Activated CD8-positive, alpha-beta memory T cell treated with anti-CD3 and anti-CD28 coated beads, Interleukin-2, amount 10 ng/mL, durations not matched to agents 7 days and 5 days (primary cell): ENCODE data around the gene CHRNA4. TPM values are rescaled to one million over a fixed set of nuclear protein-coding genes. Genes with fewer than 3 reads are reported as not detected.

ENCODE experiments used
- ATAC-seq: fragments of 150-1000 bp; cut with Tn5 transposase; one replicate; pipeline ENCODE4 v1.10.0; 2021; ENCODE audit warnings: moderate library complexity
- CTCF ChIA-PET: fragments of 350-600 bp; sonication (Branson Sonifier 250); formaldehyde crosslinking; loops from one replicate; lab custom pipeline; 2021; ENCODE audit warnings: antibody characterized with exemption; lab: Charles Lee
- DNase-seq: peaks from one replicate; pipeline ENCODE4 v3.0.0-alpha.2; 2020
- H3K27ac Mint-ChIP-seq: one replicate; pipeline ENCODE4 v1.8.0; 2021; ENCODE audit warnings: mild to moderate bottlenecking, mixed read lengths
- H3K27me3 Mint-ChIP-seq: one replicate; pipeline ENCODE4 v1.8.0; 2021; ENCODE audit warnings: mixed read lengths
- H3K36me3 Mint-ChIP-seq: one replicate; pipeline ENCODE4 v1.8.0; 2021; ENCODE audit warnings: mild to moderate bottlenecking, mixed read lengths
- H3K4me1 Mint-ChIP-seq: one replicate; pipeline ENCODE4 v1.8.0; 2021; ENCODE audit warnings: mixed read lengths
- H3K4me3 Mint-ChIP-seq: one replicate; pipeline ENCODE4 v1.8.0; 2021; ENCODE audit warnings: mild to moderate bottlenecking, moderate library complexity, mixed read lengths
- H3K9me3 Mint-ChIP-seq: one replicate; pipeline ENCODE4 v1.8.0; 2022; ENCODE audit warnings: low read depth, mixed read lengths
- total RNA-seq, 2 experiments: library from RNA; stranded (reverse); gene quantifications; one replicate each; pipeline ENCODE4 v1.2.3, GENCODE V29; 2021

The CHRNA4 gene
- total RNA-seq, 2 experiments from 2014 or later = not detected

GRCh38 chr20:63378626-63379025, 17.5 kb upstream of the CHRNA4 start:
- Mint-ChIP-seq H3K27me3 (peaks cover 8% of the 10 kb centered on the region), H3K36me3 (no peaks in the 10 kb centered on the region), H3K9me3 (no peaks in the 10 kb centered on the region), H3K27ac (no peak overlapping the region), H3K4me3 (no peak overlapping the region), H3K4me1 (no peaks in the 10 kb centered on the region)
- ATAC-seq (no peak), DNase-seq (no peak)
- CTCF ChIA-PET = interaction anchor here (1.9 kb wide), 1 partner anchor 155 kb away, joined by 7 read pairs; no protein-coding TSS in a partner anchor

GRCh38 chr20:63377951-63378381, 16.8 kb upstream of the CHRNA4 start:
- CTCF ChIA-PET = interaction anchor here (1.3 to 1.9 kb wide), 2 partner anchors 68 to 155 kb away, joined by 4 to 7 read pairs; no protein-coding TSS in a partner anchor
- Mint-ChIP-seq H3K27me3 (peaks cover 8% of the 10 kb centered on the region), H3K36me3 (no peaks in the 10 kb centered on the region), H3K27ac (no peak overlapping the region), H3K4me1 (no peaks in the 10 kb centered on the region), H3K4me3 (no peak overlapping the region), H3K9me3 (no peaks in the 10 kb centered on the region)
- no peak for ATAC-seq
- DNase-seq = no peak

DNA sequence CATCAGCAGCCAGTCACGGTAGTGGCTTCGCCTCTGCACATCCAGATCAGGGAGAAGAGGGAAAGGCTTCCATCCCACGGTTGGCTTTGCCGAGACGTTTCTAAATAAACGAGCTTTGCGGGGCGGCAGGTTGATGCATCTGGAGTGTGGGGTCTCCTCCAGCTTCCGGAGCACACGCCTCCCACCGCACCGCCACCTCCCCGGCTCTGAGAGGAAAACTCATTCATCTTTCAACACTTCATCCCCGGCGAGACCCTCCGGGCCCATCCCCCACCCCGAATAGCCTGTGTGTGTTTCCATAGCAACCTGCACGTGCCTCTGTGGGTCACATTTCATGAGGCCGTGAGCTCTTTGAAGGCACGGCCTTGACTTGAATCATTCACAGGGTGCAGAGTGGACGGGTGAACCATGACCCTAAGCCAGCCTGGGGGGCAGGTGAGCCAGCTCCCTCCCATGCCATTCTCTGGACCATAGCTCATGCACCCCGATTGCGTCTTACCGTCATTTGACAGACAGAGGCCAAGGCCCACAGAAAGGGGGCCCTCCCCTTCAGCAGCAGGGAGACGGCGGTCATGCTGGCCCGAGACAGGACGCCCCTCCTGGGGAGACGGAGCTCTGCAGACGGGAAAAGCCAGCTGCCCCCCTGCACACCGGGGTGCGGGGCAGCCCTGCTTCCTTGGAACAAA, 16.2 kb upstream of the CHRNA4 start:
- Mint-ChIP-seq H3K27ac (no peak overlapping the region), H3K36me3 (no peaks in the 10 kb centered on the region), H3K27me3 (peaks cover 8% of the 10 kb centered on the region), H3K4me1 (no peaks in the 10 kb centered on the region), H3K9me3 (no peaks in the 10 kb centered on the region), H3K4me3 (no peak overlapping the region)
- CTCF ChIA-PET = interaction anchor here (1.1 to 1.9 kb wide), 3 partner anchors 60 to 154 kb away, joined by 3 to 7 read pairs (median 4); no protein-coding TSS in a partner anchor
- DNase-seq (no peak), ATAC-seq (no peak)

DNA sequence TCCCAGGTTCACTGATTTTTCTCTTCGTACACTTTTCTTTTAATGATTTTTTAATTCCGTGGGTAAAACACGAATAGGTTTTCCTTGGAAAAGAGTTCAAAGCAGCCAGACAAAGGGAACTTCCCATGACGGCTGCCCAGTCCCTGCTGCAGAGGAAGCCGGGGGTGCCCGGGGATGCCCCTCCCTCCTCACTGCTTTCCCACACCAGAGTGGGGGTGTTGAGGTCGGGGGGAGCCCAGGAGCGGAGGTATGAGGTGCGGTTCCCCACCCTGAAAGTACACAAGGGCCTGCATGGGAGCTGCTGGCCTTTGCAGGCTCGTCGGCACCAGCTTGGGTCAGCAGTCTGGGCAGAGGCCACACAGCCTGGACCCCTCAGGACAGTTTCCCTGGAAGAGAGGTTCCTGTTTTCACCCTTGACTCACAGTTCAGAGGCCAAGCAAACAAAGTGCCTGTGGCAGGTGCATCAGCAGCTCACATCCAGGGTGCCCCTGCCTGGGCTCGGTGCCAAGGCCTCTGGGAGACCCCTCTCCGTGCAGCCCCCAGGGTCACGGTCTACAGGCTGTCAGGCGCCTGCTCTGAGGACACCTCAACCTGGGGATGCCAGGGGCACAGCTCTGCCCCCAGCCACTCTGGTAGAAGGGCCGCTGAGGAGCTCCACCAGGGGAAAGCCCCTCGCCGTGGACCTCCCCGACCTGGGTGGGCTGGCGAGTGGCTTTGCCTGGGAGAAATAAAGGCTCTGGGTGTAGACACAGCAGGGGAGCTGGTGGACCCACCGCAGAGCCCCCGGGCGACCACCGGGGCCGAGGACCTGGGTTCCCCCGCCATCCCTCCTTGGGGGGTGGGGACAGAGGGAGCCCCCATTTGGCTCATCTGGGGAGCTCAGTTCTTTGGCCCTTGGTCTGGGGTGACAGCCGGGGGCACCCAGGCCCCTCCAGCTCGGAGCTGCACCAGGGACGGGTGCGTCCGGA, 15.4 kb upstream of the CHRNA4 start:
- Mint-ChIP-seq H3K27ac (no peak overlapping the region), H3K4me1 (no peaks in the 10 kb centered on the region), H3K27me3 (peaks cover 8% of the 10 kb centered on the region), H3K4me3 (no peak overlapping the region), H3K36me3 (no peaks in the 10 kb centered on the region), H3K9me3 (no peaks in the 10 kb centered on the region)
- CTCF ChIA-PET = interaction anchor here (1.1 to 1.9 kb wide), 3 partner anchors 60 to 153 kb away, joined by 3 to 7 read pairs (median 4); no protein-coding TSS in a partner anchor
- no peak for ATAC-seq
- no peak for DNase-seq

GRCh38 chr20:63375438-63375837, 14.3 kb upstream of the CHRNA4 start:
- Mint-ChIP-seq H3K27me3 (peaks cover 8% of the 10 kb centered on the region), H3K4me3 (no peak overlapping the region), H3K36me3 (no peaks in the 10 kb centered on the region), H3K27ac (no peak overlapping the region), H3K9me3 (no peaks in the 10 kb centered on the region), H3K4me1 (no peaks in the 10 kb centered on the region)
- DNase-seq = no peak
- no peak for ATAC-seq
- CTCF ChIA-PET = no interaction called here

DNA sequence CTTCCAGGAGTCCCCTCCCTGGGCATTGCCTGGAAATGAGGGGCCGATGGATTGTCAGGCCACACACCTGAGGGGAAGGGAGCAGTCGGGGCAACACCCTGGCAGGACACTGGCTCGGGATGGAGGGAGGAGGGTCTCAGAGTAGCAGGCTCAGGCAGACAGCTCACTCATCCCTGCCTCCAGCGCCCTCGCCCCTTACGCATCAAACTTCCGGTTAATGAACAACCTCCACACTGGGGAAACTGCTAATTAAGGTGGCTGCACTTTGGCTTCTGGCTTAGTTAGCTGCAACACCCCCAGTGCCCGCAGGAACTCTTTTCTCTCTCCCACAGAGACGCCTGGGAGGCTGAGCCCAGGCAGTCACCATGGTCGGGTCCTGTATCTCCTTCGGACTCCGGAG, 13.4 kb upstream of the CHRNA4 start:
- no peak for ATAC-seq
- no peaks in the 10 kb centered on the region for H3K4me1 Mint-ChIP-seq

GRCh38 chr20:63373996-63374395, 12.8 kb upstream of the CHRNA4 start:
- CTCF ChIA-PET = no interaction called here
- DNase-seq = no peak
- Mint-ChIP-seq H3K36me3 (no peaks in the 10 kb centered on the region), H3K27me3 (peaks cover 8% of the 10 kb centered on the region), H3K4me1 (no peaks in the 10 kb centered on the region), H3K9me3 (no peaks in the 10 kb centered on the region), H3K27ac (no peak overlapping the region), H3K4me3 (no peak overlapping the region)
- ATAC-seq = no peak

More for the DNA sequence above, 13.4 kb upstream of the CHRNA4 start:
- Mint-ChIP-seq H3K4me3 (no peak overlapping the region), H3K27ac (no peak overlapping the region), H3K27me3 (peaks cover 8% of the 10 kb centered on the region), H3K36me3 (no peaks in the 10 kb centered on the region), H3K9me3 (no peaks in the 10 kb centered on the region)
- CTCF ChIA-PET = no interaction called here
- DNase-seq = no peak

DNA sequence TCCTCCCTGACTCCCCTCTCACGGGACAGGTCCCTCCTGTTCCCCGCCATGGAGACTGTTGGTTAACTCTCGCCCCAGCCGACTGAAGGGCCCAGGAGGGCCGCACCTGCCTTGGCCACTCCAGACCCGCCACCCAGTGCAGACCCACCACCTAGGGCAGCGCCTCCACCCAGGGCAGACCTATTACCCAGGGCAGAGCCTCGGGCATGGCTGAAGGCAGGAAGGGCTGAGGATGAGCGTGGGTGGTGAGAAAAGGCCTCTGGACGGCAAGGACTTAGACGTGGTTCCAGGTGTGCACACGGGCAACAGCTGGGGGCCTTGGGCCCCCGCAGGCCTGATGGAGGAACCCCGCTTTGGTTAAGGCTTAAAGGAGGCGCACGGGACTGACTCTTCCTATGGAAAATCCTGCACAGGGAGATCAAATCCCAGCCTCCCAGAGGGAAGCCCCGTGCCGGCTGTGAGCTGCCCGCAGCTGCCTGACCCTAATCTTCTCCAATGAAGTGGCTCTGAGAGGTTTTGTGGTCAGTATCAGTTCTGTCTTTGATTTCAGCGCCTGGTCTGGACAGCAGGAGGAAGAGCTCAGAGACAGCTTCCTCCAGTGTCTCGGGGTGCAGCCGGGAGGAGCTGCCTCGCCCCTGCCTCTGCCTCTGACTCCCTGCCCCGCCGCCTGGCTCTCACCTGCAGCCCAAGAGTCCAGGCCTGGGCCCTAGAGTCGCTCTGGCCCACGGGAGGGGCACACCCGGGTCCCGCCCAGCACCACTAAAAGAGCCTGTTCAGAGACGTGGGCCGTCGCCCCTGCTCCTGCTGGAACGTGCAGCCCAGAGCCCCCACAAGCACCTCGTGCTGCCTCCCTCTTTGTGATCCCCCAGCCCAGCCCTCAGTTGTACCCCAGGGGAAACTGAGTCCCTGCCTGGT, 12.1 kb upstream of the CHRNA4 start:
- CTCF ChIA-PET = no interaction called here

DNA sequence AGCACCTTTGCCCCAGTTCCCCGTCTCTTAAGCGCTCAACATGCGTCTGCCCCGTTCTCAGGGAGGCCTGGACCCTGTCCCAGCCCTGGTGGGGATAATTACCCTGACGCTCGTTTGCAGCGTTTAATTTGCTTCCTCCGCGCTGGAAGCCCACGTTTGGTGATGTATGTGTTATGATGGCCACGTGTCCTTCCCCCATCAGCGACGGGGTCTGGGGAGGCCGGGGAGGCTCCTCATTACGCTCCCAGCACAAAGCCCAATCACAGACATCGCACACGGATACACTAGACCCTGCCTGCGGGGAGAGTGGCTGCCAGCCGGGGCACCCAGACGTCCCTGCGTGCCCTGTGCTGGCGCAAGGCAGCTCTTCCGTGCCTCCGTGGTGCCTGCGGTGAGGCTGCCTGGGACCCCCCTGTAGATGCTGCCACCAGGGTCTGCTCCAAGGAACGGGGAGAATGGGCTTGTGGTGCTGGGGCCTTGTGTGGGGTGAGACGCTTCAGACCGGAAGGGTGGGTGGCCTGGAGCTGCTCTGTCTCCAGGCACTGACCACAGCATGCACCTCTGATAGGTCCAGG, 10.2 kb upstream of the CHRNA4 start:
- Mint-ChIP-seq H3K27me3 (peaks cover 3% of the 10 kb centered on the region), H3K4me1 (no peaks in the 10 kb centered on the region), H3K27ac (no peak overlapping the region), H3K36me3 (no peaks in the 10 kb centered on the region), H3K9me3 (no peaks in the 10 kb centered on the region), H3K4me3 (no peak overlapping the region)
- ATAC-seq = no peak
- CTCF ChIA-PET = no interaction called here
- no peak for DNase-seq

More for the DNA sequence above, 12.1 kb upstream of the CHRNA4 start:
- no peak for DNase-seq
- no peaks in the 10 kb centered on the region for H3K36me3 Mint-ChIP-seq
- H3K4me3 Mint-ChIP-seq = no peak overlapping the region
- no peak overlapping the region for H3K27ac Mint-ChIP-seq
- peaks cover 8% of the 10 kb centered on the region for H3K27me3 Mint-ChIP-seq
- H3K9me3 Mint-ChIP-seq = no peaks in the 10 kb centered on the region
- no peak for ATAC-seq
- no peaks in the 10 kb centered on the region for H3K4me1 Mint-ChIP-seq

DNA sequence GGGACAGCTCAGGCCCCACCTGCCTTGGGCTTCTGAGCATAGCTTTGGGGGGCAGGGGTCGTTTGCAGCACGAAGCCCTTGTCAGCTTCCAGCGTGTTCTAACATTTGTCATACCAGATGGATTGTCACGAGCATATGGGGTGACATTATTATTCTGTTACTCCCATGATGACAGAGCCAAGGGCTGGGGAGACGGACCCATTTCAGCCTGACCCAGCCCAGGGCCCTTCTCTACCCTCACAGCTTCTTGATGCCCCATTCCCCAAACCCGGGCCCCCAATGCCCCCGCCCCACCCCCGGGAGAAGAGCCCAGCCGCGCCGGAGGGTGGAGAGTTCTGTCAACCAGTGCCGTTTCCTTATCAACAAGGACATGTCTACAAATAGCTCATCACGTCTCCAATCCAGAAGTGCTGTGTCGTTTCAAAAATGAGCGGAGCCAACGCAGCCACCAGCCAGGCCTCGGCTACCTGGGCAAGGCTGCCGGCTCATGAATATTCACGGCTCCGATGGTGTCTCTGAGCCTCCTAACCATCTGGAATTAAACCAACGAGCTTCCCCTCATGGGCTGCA, 9.6 kb upstream of the CHRNA4 start:
- no peak for ATAC-seq
- Mint-ChIP-seq H3K9me3 (no peaks in the 10 kb centered on the region), H3K4me1 (no peaks in the 10 kb centered on the region), H3K27me3 (no peaks in the 10 kb centered on the region), H3K36me3 (no peaks in the 10 kb centered on the region), H3K27ac (no peak overlapping the region), H3K4me3 (no peak overlapping the region)
- DNase-seq = no peak
- CTCF ChIA-PET = no interaction called here

DNA sequence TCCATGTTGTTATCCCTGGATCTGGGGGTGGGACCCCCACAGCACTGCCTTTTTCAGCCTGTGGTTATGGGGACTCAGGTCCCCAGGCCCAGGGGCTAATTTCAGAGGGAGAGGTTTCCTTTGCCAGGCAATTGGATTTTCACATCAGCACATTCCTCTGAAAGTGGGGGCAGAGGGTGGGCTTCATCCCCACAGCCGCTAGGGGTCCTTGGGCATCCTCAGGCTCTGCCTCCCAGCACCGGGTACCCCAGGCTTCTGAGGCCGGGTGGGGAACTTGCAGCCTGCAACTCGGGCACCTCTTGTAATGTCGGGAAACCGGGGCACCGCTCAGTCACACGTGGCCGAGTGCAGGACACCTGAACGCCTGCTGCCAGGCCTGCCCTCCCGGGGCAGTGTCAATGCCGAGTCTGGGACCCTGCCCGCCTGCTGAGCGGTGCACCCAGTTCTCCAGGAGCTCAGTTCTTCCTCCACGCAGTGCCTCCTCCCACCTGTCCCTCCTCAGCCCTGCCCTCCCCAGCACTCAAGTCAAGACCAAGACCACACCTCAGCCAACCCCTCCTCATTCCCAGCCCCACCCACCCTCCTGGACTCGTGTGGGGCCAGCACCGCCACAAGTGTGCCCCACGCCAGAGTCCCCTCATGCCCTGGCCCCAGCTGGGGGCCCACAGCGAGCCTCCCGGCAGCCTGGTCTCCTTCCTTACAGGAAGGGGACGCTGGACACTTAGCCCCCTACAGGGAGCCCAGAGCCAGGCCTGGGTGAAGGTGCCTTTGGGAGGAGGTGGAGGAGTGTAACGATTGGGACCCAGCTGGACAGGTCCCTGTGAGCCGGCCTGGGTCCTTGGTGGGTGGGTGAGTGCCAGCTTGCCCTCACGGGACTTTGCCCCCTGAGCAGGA, 8.8 kb upstream of the CHRNA4 start:
- DNase-seq (no peak), ATAC-seq (no peak)
- Mint-ChIP-seq H3K4me3 (no peak overlapping the region), H3K36me3 (no peaks in the 10 kb centered on the region), H3K9me3 (no peaks in the 10 kb centered on the region), H3K4me1 (no peaks in the 10 kb centered on the region), H3K27ac (no peak overlapping the region), H3K27me3 (no peaks in the 10 kb centered on the region)
- CTCF ChIA-PET = no interaction called here
